Fibroblast of lung (primary cell): ENCODE data around the gene DYNC2I2.

Experiments
- EZH2 ChIP-seq: IDR thresholded peaks from 2 replicates; pipeline ENCODE4 v1.5.1; 2012; ENCODE audit warnings: low read length, control low read depth, mild to moderate bottlenecking; ENCODE audit errors: missing control alignments
- TF ChIP-seq, protein P1 (sequence below), 2 donors: IDR thresholded peaks in 1 of 2; conservative IDR thresholded peaks in 1 of 2; 1 replicate in 1 of 2; 2 replicates in 1 of 2; pipeline ENCODE4 v1.5.1; 2011 to 2012; ENCODE audit warnings: low read length in 2 of 2, control low read depth in 1 of 2, inconsistent platforms in 1 of 2, low read depth in 1 of 2, mild to moderate bottlenecking in 1 of 2

DNA sequence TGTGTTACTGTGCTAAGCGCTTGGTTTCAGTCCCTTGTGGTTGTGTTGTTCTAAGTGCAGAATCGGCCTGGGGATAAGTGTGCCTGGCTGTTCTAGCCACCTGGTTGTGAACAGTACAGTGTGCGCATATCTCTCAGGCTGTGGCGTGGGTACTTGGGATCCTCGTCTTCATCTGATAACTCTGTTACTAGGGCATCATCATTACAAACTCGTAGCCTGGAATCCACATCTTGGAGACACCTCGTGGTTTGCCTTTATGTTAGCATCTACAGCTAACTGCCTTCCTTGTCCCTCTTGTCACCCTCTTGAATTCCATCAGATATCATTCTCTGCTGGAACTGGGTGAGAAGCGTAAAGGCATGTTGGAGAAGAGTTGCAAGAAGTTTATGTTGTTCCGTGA lies 62.8 kb downstream of the DYNC2I2 start:
- TF ChIP-seq, protein P1, sequence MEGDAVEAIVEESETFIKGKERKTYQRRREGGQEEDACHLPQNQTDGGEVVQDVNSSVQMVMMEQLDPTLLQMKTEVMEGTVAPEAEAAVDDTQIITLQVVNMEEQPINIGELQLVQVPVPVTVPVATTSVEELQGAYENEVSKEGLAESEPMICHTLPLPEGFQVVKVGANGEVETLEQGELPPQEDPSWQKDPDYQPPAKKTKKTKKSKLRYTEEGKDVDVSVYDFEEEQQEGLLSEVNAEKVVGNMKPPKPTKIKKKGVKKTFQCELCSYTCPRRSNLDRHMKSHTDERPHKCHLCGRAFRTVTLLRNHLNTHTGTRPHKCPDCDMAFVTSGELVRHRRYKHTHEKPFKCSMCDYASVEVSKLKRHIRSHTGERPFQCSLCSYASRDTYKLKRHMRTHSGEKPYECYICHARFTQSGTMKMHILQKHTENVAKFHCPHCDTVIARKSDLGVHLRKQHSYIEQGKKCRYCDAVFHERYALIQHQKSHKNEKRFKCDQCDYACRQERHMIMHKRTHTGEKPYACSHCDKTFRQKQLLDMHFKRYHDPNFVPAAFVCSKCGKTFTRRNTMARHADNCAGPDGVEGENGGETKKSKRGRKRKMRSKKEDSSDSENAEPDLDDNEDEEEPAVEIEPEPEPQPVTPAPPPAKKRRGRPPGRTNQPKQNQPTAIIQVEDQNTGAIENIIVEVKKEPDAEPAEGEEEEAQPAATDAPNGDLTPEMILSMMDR (conservative IDR thresholded peaks at IDR 0.05 in 1 of 2, IDR thresholded peaks at IDR 0.05 in 1 of 2; ENCODE audit: low read depth in 1 of 2, low read length in 2 of 2): no peak
- TF ChIP-seq EZH2: no peak
